HG03432 (cell line): ENCODE results near the gene RPS6KA3.

Experiments
- ATAC-seq: cut with Tn5 transposase; IDR thresholded peaks from one replicate; pipeline ENCODE4 v1.9.1; 2021; ENCODE audit warnings: mild to moderate bottlenecking, moderate library complexity; ENCODE audit not compliant: unreplicated experiment

The RPS6KA3 gene

DNA sequence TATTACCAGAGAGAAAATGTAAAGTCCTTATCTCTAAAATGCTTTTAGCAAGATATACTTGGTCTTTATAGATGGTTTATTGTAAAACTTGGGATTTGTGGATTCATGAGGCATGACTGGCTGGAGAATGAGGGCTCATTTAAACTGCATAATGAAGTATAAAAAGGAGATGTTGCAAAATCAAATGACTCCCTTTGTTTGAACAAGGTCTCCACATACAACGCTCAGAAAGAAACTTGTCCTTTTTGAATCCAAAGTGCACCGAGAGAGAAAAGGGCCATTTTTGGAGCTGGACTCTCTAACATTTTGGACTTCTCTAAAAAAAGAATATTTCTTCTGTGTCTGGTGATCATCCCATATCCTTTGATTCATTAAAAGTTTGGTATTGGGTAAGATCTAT, 117.4 kb downstream of the RPS6KA3 start:
- no peak for ATAC-seq

DNA sequence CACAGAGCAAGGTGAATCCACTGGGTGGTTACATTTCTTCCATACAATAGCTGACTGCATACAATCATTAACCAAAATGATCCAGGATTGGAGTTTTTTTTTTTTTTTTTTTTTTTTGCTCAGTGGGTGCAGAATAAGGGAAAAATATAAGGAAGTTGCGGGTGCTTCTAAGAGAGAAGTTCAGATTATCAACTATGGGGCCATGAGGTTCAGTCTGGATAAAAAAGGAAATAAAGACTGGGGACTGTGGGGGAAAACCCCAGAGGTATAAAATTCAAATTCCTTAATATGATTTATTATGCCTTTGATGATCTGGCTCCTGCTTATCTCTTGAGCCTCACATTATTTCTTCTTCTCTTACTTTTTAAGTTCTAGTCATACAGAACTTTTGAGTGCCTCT, 119.1 kb downstream of the RPS6KA3 start:
- no peak for ATAC-seq

DNA sequence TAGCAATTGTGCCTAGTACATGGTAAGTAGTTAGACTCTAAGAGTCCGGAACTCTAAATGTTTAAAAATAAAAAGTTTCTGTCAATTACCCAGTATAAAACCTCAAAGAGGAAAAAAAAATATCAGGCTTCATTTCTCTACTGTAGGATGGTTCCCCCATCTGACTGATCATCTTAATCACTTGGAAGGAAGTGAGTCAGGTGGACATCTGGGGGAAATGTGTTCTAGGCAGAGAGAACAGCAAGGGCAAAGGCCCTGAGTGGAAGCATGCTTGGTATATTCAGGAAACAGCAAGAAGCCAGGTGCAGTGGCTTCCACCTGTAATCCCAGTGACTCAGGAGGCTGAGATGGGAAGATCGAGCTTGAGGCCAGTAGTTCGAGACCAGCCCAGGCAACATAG, 122.2 kb downstream of the RPS6KA3 start:
- no peak for ATAC-seq

DNA sequence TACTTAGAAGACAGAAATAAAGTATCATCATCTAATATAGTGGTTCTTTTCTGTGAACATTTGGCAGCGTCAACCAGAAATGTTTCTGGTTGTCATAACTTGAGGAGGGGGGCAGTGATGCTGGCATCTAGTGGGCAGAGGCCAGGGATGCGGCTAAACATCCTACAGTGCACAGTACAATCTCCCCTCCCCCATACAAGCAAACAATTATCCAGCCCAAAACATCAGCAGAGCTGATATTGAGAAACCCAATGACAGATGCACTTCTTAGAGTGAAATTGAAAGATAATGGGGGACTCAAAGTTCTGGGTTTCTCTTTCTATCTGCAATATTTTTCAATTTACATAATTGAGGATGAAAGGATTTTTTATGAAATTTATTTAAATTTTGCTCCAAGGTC, 123.1 kb downstream of the RPS6KA3 start:
- no peak for ATAC-seq

DNA sequence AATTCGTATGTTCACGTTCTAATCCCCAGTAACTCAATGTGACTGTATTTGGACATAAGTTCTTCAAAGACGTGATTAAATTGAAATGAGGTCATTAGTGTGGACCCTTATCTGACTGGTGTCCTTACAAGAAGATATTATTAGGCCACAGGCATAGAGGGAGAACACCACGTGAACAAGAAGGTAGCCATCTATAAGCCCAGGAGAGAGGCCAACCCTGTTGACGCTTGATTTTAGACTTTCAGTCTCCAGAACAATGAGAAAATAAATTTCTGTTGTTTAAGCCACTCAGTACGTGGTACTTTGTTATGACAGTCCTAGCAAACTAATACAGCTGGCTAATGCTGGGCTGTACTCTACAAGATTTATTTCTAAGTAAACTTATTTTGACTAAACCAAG, 123.6 kb downstream of the RPS6KA3 start:
- ATAC-seq: no peak

DNA sequence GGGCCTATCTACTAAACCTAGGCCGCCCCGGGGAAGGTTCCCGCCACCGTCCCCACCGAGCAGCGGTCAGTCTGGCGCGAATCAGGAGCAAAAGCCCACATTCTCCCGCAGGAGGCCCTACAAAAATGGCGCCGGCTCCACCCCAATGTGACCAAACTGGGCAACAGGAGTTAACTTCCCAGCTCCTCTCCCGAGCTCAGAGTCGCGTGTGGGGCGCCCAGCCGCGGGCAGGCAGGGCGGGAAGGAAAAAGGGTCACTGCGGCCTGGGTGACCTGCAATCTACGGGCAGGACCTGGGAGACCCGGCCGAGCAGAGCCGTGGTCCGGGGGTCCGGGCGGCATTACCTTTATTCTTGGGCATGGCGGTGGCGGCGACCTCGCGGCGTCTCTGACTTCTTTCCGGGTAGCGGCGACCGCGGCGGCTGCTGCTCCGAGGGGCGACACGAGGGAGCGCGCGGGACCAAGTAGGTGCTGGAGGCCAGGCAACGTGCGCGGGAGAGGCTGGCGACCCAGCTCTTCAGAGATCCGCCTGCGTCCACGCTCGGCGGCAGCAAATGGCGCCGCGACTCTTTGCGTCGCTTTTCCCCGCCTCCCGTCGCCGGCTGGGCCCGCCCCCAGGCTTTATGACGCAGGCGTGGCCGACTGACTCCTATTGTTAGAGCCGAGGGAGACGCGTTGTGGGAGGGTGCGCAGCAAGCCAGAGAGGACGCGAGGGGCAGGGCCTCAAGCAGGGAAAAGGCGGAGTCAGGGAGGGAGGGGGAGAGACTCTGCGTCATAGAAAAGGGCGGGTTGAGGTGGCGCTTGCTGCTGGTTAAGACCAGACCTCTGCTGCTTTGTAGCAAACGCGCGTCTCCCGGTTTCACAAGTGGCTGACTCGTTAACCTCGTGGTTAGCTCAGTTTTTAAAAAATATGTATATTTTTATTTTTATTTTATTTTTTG, 125.2 kb downstream of the RPS6KA3 start, which contains the start of gene EIF1AX:
EIF1AX (minus strand) TSS at position 558 of the 940 bp plus-strand sequence; CDS start at position 360, 198 bp downstream.
- ATAC-seq: peak; percentile 99

DNA sequence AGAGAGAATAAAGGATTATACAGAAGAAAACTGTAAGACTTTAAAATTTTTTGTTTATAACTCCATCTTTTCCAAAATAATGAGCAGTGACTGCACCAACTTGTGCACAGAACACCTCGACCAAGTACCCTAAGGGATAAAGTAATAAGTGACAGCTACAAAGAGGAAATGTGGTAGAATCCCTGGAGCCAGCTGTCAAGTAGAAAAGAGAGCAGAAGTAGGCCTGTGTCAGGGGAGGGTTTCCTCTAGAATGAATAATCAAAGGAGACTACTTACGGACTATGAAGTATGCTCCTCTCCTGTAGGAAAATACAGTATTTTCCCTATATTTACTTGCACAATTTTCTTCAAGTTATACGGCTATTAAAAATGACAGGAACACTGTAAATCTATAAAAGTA, 126.3 kb downstream of the RPS6KA3 start:
- ATAC-seq: no peak

DNA sequence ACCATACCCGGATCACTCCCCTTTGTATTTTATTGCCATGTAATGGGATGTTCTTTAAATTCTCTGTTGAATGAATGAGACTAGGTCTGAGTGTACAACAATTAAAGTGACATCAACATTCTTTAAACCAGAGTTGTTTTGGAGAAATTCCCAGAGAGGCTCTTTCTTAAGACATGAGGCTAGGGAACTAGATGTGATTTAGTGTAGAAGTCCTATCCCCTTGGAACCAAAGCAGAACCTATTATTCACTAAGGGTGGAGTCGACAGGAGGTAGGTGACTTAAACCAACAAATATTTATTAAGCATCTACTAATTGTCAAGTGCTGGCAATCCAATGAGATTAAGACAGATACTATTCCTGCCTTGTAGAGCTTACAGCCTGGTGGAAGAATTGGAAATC, 126.7 kb downstream of the RPS6KA3 start:
- ATAC-seq: no peak

DNA sequence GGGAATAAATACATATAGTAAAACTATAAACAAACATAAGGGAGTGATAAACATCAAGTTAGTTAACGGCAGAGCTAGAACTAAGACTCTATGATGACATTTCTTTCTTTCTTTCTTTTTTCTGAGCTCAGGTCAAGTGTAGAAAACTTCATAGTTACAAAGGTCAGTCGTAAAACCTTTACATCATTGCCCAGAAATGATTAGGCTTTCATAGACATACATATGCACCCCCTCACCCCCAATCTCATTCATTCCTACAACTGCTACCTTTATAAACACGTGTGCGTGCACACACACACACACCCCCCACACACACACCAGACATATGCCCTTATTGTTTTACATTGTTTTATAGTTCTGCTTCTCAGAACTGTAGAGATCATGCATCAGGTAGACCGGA, 130.8 kb downstream of the RPS6KA3 start:
- no peak for ATAC-seq

DNA sequence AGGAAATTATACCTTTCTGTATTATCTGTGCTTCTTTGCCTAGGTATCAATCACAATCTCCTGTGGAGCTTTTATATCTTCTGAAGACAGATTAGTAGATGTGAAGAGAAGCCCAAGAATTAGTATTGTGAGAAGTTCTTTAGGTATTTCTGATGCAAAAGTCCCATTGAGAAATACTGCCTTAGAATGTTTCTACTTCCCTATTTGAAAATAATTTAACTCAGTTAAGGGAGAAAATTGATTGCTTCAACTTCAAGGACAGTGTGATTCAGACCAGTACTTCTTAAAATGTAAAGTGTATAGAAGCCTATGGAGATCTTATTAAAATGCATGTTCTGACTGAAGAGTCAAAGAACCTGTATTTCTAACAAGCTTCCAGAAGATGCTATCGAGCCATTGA, 134.0 kb downstream of the RPS6KA3 start:
- no peak for ATAC-seq

DNA sequence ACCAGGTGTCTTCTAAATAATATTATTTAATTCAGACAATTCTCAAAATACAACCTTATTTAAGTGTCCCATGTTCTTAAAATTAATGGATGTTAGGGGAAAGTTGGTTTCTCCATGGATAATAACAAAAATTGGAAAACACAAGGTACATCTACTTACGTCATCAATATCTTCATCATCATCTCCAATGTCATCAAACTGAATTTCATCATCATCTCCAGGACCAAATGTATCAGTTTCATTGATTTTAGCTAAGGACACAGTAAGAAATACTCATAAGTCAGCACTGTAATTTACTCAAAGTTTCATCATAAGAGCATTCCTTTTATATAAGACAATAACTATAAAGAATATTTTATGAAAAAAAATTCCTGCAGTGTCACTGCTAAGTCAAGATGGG, 136.4 kb downstream of the RPS6KA3 start:
- ATAC-seq: no peak

DNA sequence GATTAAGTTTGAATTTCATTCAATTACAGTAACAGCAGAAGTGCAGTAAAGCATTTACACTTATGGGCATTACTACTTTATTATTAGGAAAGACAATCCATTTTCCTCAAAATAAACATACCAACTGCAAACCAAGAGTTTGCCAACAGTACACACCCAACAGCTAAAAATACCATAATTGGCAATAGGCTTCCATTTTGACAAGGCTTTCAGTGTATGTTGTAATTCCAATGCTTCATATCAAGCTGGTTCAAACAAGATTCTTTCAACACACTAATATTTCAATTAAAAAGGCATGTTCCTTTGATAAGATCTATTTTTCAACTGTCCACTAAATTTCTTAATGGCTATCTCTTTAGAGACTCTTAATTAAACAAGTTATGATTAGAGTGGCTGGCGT, 137.2 kb downstream of the RPS6KA3 start:
- ATAC-seq: no peak

DNA sequence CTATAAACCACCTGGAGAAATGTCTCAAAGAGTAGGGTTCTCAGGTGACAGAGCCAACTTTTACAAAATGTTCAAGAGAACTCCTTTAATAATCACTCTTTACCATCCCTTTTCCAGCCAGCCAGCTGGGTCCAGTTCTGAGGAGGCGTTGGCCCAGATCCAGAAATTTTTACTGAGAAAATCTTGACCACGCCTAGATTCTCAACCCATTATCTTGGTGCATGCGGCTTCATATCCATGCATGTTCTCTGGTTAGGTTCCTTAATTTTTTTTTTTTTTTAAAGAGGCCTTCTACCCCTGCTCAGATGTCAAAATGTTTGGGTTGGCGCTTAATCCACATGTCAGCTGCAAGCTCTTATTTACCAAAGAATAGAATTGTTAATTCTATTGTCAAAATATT, 138.0 kb downstream of the RPS6KA3 start:
- ATAC-seq: no peak

DNA sequence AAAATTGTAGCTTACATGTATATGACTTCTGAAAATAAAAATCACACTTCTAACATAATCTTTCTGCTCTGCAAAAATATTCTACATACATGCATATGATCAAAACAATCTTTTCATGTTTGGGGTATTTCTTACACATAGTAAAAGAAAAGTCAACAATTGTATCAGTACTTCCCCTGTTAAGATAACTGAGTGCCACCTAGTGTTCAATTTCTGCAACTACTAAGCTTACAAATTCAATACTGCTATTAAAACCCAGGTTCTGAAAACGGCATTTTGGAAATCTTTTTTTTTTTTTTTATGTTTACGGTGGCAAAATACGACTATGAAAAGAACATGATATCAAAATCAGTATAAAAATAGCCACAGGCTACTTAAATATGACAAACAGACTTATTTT, 139.3 kb downstream of the RPS6KA3 start:
- ATAC-seq: peak; percentile 52

DNA sequence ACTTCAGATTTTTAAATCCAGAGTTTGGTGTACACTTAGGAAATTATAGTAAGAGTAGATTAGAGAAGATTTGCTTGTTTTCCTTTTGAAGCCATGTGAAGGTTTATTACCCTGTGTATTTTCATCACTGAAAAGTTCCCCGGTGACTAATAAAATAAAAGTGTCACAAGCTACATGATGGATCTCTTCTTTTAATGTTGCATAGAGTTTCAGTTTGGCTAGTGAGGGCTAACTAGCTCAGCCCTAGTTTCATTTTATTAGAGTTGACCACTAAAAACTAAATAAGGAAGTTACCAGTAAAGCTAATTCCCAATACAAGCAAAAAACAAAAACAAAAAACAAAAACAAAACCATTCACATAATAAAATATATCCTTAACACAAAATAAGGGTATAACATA, 139.9 kb downstream of the RPS6KA3 start:
- peak; percentile 74 for ATAC-seq

DNA sequence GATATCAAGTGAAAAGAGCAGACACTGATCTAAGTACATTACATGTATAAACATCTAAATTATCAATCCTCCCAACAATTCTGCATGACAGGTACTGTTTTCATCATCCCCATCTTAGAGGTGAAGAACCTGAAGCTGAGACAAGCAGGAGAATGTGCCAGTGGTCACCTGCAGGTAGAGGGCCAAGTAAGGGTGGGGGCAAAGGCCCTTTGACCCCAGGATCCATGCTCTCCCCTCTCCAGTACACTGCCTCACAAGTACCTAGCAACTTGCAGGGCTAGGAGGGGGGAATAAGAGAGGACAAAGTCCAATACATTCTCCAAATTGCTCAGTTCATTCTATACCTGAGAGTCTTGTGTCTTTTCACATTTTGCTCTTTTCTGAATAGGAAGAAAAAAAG, 141.7 kb downstream of the RPS6KA3 start:
- ATAC-seq: no peak

DNA sequence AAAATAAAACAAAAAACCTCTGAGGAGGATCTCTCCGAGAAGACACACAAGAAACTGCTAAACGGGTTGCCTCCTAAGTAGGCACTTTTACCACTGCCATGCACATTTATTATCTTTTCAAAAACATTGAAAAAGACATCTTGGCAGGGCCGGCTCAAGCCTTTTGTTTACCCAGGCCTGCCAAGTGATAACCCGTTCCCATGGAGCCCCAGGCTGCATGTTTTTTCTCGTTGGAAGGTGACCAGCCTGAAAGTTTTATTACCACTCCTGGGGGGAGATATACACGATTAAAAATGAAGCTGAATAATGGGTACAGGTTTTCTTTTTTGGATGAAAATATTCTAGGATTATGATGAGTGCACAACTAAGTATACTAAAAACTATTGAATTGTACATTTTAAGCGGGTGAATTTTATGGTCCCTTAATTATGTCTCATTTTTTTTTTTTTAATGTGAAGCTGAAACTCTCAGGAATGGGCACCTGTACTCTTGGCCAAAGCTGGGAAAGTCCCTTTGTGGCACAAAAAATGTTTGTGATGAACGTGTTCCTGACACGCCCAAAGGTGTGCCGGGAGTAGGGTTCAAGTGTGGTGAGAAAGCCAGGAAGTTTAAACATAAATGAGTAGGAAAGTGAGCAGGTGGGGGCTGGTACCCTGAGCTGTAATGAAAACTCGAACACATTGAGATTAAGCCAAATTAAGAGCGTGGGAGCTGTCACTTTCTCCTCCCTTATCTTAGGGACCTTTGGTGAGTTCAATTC, 148.5 kb downstream of the RPS6KA3 start:
- ATAC-seq: no peak

DNA sequence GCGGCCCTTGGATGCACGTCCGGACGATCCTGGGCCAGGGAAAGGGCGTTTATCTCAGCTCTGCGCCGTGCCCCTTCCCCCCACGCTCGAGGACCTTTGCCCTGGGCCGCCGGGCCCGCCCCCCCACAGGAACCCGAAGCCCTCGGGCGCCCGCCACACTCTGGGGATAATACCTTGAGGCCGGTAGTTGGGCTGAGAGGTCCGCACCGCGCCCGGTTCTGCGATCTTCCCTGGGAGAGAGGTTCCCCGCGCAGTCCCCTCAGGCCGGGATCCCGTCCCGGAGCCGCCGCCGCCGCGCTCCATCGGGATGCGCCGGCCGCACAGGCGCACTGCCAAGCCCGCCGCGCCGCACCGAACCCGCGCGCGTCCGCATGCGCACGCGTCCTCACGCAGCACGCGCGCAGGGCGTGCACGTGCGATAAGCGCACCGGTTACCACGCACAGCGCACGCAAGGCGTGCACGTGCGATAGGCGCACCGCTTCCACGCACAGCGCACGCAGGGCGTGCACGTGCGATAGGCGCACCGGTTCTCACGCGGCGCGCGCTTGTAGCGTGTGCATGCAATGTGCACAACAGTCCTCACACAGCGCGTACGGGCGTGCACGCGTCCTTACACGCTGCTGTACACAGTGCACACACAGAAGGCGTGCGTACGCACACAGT, 150.0 kb downstream of the RPS6KA3 start, which contains the start of gene MAP7D2:
MAP7D2 (minus strand) TSS at position 331 of the 664 bp plus-strand sequence; CDS start at position 303, 28 bp downstream.
- no peak for ATAC-seq

DNA sequence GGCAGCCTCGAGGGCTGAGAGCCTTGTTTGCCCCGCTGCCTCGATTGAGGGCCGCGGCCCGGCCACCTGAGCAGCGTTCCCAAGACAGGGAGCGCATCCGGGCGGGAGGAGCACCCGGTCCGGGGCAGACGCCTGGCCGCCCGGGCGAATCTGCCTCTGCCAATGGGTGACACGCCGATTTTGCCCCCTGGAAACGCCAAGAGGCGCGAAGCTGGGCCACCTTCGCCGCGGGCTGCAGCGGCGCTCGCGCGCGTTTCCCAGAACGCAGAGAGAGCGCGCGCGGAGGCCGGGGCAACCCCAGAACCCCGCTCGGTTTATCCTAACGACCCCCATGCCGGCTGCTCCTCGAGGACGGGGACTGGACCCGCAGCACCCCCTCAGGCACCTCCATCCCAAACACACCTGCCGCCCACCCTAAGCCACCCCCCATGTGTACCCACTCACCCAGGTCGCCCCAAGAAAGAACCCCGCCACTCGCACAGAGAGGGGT, 150.6 kb downstream of the RPS6KA3 start:
- ATAC-seq: no peak

DNA sequence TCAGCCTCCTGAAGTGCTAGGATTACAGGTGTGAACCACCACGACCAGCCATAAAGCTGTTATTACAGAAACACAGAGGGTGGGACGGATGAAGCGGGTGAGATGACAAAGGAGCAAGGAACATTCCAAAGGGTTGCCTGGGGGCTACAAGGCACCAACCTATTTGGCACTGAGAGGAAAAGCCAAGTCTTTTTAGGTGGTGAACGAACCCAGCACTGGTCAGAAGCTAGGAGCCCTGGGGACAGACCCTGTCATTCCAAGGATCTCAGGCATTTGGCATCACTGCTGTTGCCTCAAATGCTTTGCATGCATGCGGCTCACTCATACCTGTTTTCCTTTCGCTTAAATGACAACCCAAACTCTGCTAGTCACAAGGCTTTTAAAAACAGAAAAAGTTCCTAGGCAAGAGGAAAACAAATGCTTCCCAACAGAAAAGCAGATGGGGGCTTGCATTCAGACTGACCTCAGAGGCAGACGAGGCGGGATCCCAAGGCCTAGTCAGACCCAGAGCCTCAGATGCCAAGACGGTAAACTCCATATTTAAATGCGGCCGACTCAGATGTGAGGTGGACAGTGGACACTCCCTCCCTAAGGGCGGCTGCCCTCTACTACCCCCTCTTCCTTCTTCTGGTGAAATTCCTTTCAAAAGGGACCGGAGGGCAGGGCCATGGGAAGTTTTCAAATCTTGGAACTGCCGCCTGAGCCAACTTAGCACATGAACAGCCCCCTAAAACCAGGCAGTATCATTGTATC, 154.5 kb downstream of the RPS6KA3 start:
- ATAC-seq: no peak
